Mesendoderm (in vitro differentiated cells): ENCODE measurements around the gene KLRG1.
A peak's percentile ranks its signal among the peaks of the same experiment; 100 is the strongest.

Source experiments
- DNase-seq: peaks from one replicate; pipeline ENCODE4 v3.0.0; 2013
- H2AK5ac ChIP-seq: 2 replicates; pipeline ENCODE4 v1.6.1; 2013; ENCODE audit warnings: low read length, inconsistent platforms
- H2BK120ac ChIP-seq: 2 replicates; pipeline ENCODE4 v1.6.1; 2013; ENCODE audit warnings: low read depth, mild to moderate bottlenecking, low read length, moderate library complexity, mixed read lengths
- H2BK15ac ChIP-seq: replicated peaks from 2 replicates; pipeline ENCODE4 v1.6.1; 2013; ENCODE audit warnings: low read depth, mild to moderate bottlenecking, moderate library complexity
- H2BK5ac ChIP-seq: 2 replicates; pipeline ENCODE4 v1.6.1; 2013; ENCODE audit warnings: low read length, inconsistent platforms
- H3K18ac ChIP-seq: 2 replicates; pipeline ENCODE4 v1.6.1; 2013; ENCODE audit warnings: mild to moderate bottlenecking, low read length, mixed read lengths
- H3K23ac ChIP-seq: one replicate; pipeline ENCODE4 v1.6.1; 2013; ENCODE audit warnings: low read length
- H3K27ac ChIP-seq: 2 replicates; pipeline ENCODE4 v1.5.1; 2013; ENCODE audit warnings: low read depth, mild to moderate bottlenecking, inconsistent platforms, low read length, moderate library complexity
- H3K27me3 ChIP-seq: 2 replicates; pipeline ENCODE4 v1.6.1; 2013; ENCODE audit warnings: low read length, control low read depth, mild to moderate bottlenecking, inconsistent platforms; ENCODE audit not compliant: insufficient read depth, poor library complexity
- H3K36me3 ChIP-seq: 2 replicates; pipeline ENCODE4 v1.6.1; 2013; ENCODE audit warnings: low read length, inconsistent platforms; ENCODE audit not compliant: control insufficient read depth, insufficient read depth
- H3K4ac ChIP-seq: one replicate; pipeline ENCODE4 v1.6.1; 2013; ENCODE audit warnings: low read depth, mild to moderate bottlenecking, low read length, moderate library complexity
- H3K4me1 ChIP-seq: 2 replicates; pipeline ENCODE4 v1.6.1; 2013; ENCODE audit warnings: low read depth, low read length, inconsistent platforms; ENCODE audit not compliant: control insufficient read depth
- H3K4me2 ChIP-seq: 2 replicates; pipeline ENCODE4 v1.6.1; 2013; ENCODE audit warnings: low read length
- H3K4me3 ChIP-seq: 2 replicates; pipeline ENCODE4 v1.5.1; 2013; ENCODE audit warnings: mild to moderate bottlenecking, low read length
- H3K56ac ChIP-seq: one replicate; pipeline ENCODE4 v1.6.1; 2013; ENCODE audit warnings: low read length
- H3K79me1 ChIP-seq: 2 replicates; pipeline ENCODE4 v1.6.1; 2013; ENCODE audit warnings: low read length, inconsistent platforms
- H3K79me2 ChIP-seq: 2 replicates; pipeline ENCODE4 v1.6.1; 2013; ENCODE audit warnings: mild to moderate bottlenecking, low read length; ENCODE audit not compliant: control insufficient read depth, insufficient read depth
- H3K9ac ChIP-seq: 2 replicates; pipeline ENCODE4 v1.6.1; 2013; ENCODE audit warnings: low read length, inconsistent platforms
- H4K5ac ChIP-seq: one replicate; pipeline ENCODE4 v1.6.1; 2013; ENCODE audit warnings: low read length
- H4K8ac ChIP-seq: one replicate; pipeline ENCODE4 v1.6.1; 2013; ENCODE audit warnings: low read depth, mild to moderate bottlenecking, control low read depth, low read length, moderate library complexity
- WGBS: extraction: QIAGEN DNeasy Blood & Tissue Kit; methylation state at CpG from one replicate; pipeline ENCODE4 v1.1.7; 2013; ENCODE audit warnings: low lambda C conversion rate, missing lambda C conversion rate; ENCODE audit not compliant: insufficient coverage; ENCODE audit errors: extremely low coverage; 5-methylcytosine and 5-hydroxymethylcytosine counted together

KLRG1 gene

GRCh38 chr12:9039397-9039977 is 50.1 kb downstream of the KLRG1 start:
- no peaks in the 10 kb centered on the region for H3K4me1 ChIP-seq
- no peaks in the 10 kb centered on the region for H3K27me3 ChIP-seq
- H3K56ac ChIP-seq: no peak overlapping the region
- no peak overlapping the region for H4K5ac ChIP-seq
- WGBS: no CpG with 5 or more reads among the region's 3 CpGs
- H3K79me1 ChIP-seq: no peaks in the 10 kb centered on the region
- H3K9ac ChIP-seq: no peak overlapping the region
- peak; percentile 58 for DNase-seq
- no peaks in the 10 kb centered on the region for H3K36me3 ChIP-seq
- no peak overlapping the region for H3K4me2 ChIP-seq
- H2BK120ac ChIP-seq: no peak overlapping the region
- H3K27ac ChIP-seq: no peak overlapping the region
- no peak overlapping the region for H2AK5ac ChIP-seq
- H3K18ac ChIP-seq: no peak overlapping the region
- H3K79me2 ChIP-seq: no peaks in the 10 kb centered on the region
- no peak overlapping the region for H3K4me3 ChIP-seq
- no peak overlapping the region for H3K4ac ChIP-seq
- H3K23ac ChIP-seq: no peak overlapping the region
- no peak overlapping the region for H2BK5ac ChIP-seq
- H2BK15ac ChIP-seq: no peak overlapping the region
- H4K8ac ChIP-seq: no peak overlapping the region

- H3K4ac ChIP-seq: no peak overlapping the region
- H3K27me3 ChIP-seq: no peaks in the 10 kb centered on the region
- no peak overlapping the region for H2AK5ac ChIP-seq
- DNase-seq: no peak
- H3K4me1 ChIP-seq: no peaks in the 10 kb centered on the region
- H3K9ac ChIP-seq: no peak overlapping the region
- H2BK15ac ChIP-seq: no peak overlapping the region
- no peak overlapping the region for H2BK5ac ChIP-seq
- H3K79me1 ChIP-seq: no peaks in the 10 kb centered on the region
- no peak overlapping the region for H3K18ac ChIP-seq
- no peak overlapping the region for H3K4me2 ChIP-seq
- no peak overlapping the region for H3K23ac ChIP-seq
- H2BK120ac ChIP-seq: no peak overlapping the region
- H3K27ac ChIP-seq: no peak overlapping the region
- H3K36me3 ChIP-seq: no peaks in the 10 kb centered on the region
- no peak overlapping the region for H3K56ac ChIP-seq
- H4K5ac ChIP-seq: no peak overlapping the region
- no peak overlapping the region for H3K4me3 ChIP-seq
- no CpG with 5 or more reads among the region's 5 CpGs for WGBS
- H4K8ac ChIP-seq: no peak overlapping the region
- no peaks in the 10 kb centered on the region for H3K79me2 ChIP-seq
Observed at GRCh38 chr12:9040484-9041186, 51.3 kb downstream of the KLRG1 start.

- Histone ChIP-seq H3K4me3 (no peak overlapping the region), H3K9ac (no peak overlapping the region), H3K27me3 (no peaks in the 10 kb centered on the region), H2AK5ac (no peak overlapping the region), H2BK15ac (no peak overlapping the region), H3K18ac (no peak overlapping the region), H4K8ac (no peak overlapping the region), H2BK5ac (no peak overlapping the region), H4K5ac (no peak overlapping the region), H3K27ac (no peak overlapping the region), H3K4me1 (no peaks in the 10 kb centered on the region), H3K79me1 (no peaks in the 10 kb centered on the region), H3K56ac (no peak overlapping the region), H3K79me2 (no peaks in the 10 kb centered on the region), H3K36me3 (no peaks in the 10 kb centered on the region), H2BK120ac (no peak overlapping the region), H3K23ac (no peak overlapping the region), H3K4ac (no peak overlapping the region), H3K4me2 (no peak overlapping the region)
- DNase-seq: no peak
- no CpG with 5 or more reads among the region's 1 CpG for WGBS
Observed at GRCh38 chr12:9041321-9041720, 52.0 kb downstream of the KLRG1 start.

GRCh38 chr12:9043766-9044165 is 54.4 kb downstream of the KLRG1 start:
- no peak overlapping the region for H2BK120ac ChIP-seq
- H3K4me2 ChIP-seq: no peak overlapping the region
- H3K9ac ChIP-seq: no peak overlapping the region
- no peak overlapping the region for H3K56ac ChIP-seq
- no peak overlapping the region for H3K27ac ChIP-seq
- no peak overlapping the region for H3K4ac ChIP-seq
- DNase-seq: no peak
- H4K8ac ChIP-seq: no peak overlapping the region
- no peaks in the 10 kb centered on the region for H3K79me1 ChIP-seq
- no peak overlapping the region for H2BK5ac ChIP-seq
- no peaks in the 10 kb centered on the region for H3K36me3 ChIP-seq
- H2BK15ac ChIP-seq: no peak overlapping the region
- H3K4me1 ChIP-seq: no peaks in the 10 kb centered on the region
- no peak overlapping the region for H4K5ac ChIP-seq
- H3K23ac ChIP-seq: no peak overlapping the region
- H3K4me3 ChIP-seq: no peak overlapping the region
- H3K18ac ChIP-seq: no peak overlapping the region
- no CpG with 5 or more reads among the region's 2 CpGs for WGBS
- H3K79me2 ChIP-seq: no peaks in the 10 kb centered on the region
- H3K27me3 ChIP-seq: no peaks in the 10 kb centered on the region
- no peak overlapping the region for H2AK5ac ChIP-seq

- Histone ChIP-seq H3K23ac (no peak overlapping the region), H2BK120ac (no peak overlapping the region), H2AK5ac (no peak overlapping the region), H3K56ac (no peak overlapping the region), H3K4me3 (no peak overlapping the region), H3K4me2 (no peak overlapping the region), H3K27ac (no peak overlapping the region), H3K4me1 (no peaks in the 10 kb centered on the region), H3K79me1 (no peaks in the 10 kb centered on the region), H3K18ac (no peak overlapping the region), H4K8ac (no peak overlapping the region), H3K36me3 (no peaks in the 10 kb centered on the region), H2BK5ac (no peak overlapping the region), H3K4ac (no peak overlapping the region), H3K79me2 (no peaks in the 10 kb centered on the region), H3K9ac (no peak overlapping the region), H4K5ac (no peak overlapping the region), H2BK15ac (no peak overlapping the region), H3K27me3 (no peaks in the 10 kb centered on the region)
- no peak for DNase-seq
- WGBS: no CpG with 5 or more reads among the region's 1 CpG
Observed at GRCh38 chr12:9047105-9047504, 57.8 kb downstream of the KLRG1 start.

GRCh38 chr12:9048930-9049329 is 59.6 kb downstream of the KLRG1 start:
- Histone ChIP-seq H3K4me3 (no peak overlapping the region), H3K4me1 (no peaks in the 10 kb centered on the region), H4K8ac (no peak overlapping the region), H2BK15ac (no peak overlapping the region), H3K56ac (no peak overlapping the region), H3K27ac (no peak overlapping the region), H3K4me2 (no peak overlapping the region), H3K27me3 (no peaks in the 10 kb centered on the region), H3K18ac (no peak overlapping the region), H3K79me2 (no peaks in the 10 kb centered on the region), H4K5ac (no peak overlapping the region), H3K36me3 (no peaks in the 10 kb centered on the region), H3K79me1 (no peaks in the 10 kb centered on the region), H3K23ac (no peak overlapping the region), H3K4ac (no peak overlapping the region), H3K9ac (no peak overlapping the region), H2AK5ac (no peak overlapping the region), H2BK120ac (no peak overlapping the region), H2BK5ac (no peak overlapping the region)
- WGBS: no CpG with 5 or more reads among the region's 2 CpGs
- DNase-seq: no peak
